Peyer's patch (tissue), 4 donors: ENCODE results near the gene CPEB4. TPM values are rescaled to one million over a fixed set of nuclear protein-coding genes. Genes with fewer than 3 reads are reported as not detected.

Experiments used
- DNase-seq, 3 donors: peaks; one replicate each; pipeline ENCODE4 v3.0.0-alpha.2; 2017 to 2019
- H3K27ac ChIP-seq, 4 donors: fragments of 200-600 bp; sonication (generic); one replicate each; pipeline ENCODE4 v1.5.1; 2016 to 2019
- H3K27me3 ChIP-seq, 2 donors: fragments of 200-600 bp; sonication (generic); one replicate each; pipeline ENCODE4 v1.5.1; 2019
- H3K36me3 ChIP-seq, 3 donors: fragments of 200-600 bp; sonication (generic); one replicate each; pipeline ENCODE4 v1.5.1; 2016 to 2019
- H3K4me1 ChIP-seq, 4 donors: fragments of 200-600 bp; sonication (generic); one replicate each; pipeline ENCODE4 v1.5.1; 2016 to 2019
- H3K4me3 ChIP-seq, 4 donors: fragments of 200-600 bp; sonication (generic); 1 replicate in 3 of 4; 2 replicates in 1 of 4; pipeline ENCODE4 v1.5.1; 2016 to 2019; ENCODE audit warnings: mild to moderate bottlenecking in 1 of 4
- H3K9me3 ChIP-seq, 4 donors: fragments of 200-600 bp; sonication (generic); one replicate each; pipeline ENCODE4 v1.5.1; 2016 to 2019; ENCODE audit warnings: mild to moderate bottlenecking in 1 of 4
- POLR2A ChIP-seq, 2 donors: fragments of 450-650 bp; IDR thresholded peaks; one replicate each; pipeline ENCODE4 v1.5.1; 2017; ENCODE audit warnings: antibody characterized with exemption in 2 of 2, mild to moderate bottlenecking in 2 of 2, moderate library complexity in 2 of 2
- total RNA-seq, 4 donors: library from RNA; depleted of rRNA; stranded (reverse); fragments of >200 nt; gene quantifications; one replicate each; pipeline ENCODE4 v1.1.0, GENCODE V29; 2016
- TF ChIP-seq, protein P1 (sequence below), 6 experiments: fragments of 450-650 bp in 4 of 6; fragments of 200-600 bp in 2 of 6; sonication (generic) in 1 of 6; IDR thresholded peaks; one replicate each; pipeline ENCODE4 v1.5.1; 2017 to 2019; ENCODE audit warnings: antibody characterized with exemption in 6 of 6, mild to moderate bottlenecking in 3 of 6, moderate library complexity in 1 of 6

CPEB4 gene
- total RNA-seq, 4 donors from 2014 or later = 29.7 to 67.0 (median 57.6) TPM

DNA sequence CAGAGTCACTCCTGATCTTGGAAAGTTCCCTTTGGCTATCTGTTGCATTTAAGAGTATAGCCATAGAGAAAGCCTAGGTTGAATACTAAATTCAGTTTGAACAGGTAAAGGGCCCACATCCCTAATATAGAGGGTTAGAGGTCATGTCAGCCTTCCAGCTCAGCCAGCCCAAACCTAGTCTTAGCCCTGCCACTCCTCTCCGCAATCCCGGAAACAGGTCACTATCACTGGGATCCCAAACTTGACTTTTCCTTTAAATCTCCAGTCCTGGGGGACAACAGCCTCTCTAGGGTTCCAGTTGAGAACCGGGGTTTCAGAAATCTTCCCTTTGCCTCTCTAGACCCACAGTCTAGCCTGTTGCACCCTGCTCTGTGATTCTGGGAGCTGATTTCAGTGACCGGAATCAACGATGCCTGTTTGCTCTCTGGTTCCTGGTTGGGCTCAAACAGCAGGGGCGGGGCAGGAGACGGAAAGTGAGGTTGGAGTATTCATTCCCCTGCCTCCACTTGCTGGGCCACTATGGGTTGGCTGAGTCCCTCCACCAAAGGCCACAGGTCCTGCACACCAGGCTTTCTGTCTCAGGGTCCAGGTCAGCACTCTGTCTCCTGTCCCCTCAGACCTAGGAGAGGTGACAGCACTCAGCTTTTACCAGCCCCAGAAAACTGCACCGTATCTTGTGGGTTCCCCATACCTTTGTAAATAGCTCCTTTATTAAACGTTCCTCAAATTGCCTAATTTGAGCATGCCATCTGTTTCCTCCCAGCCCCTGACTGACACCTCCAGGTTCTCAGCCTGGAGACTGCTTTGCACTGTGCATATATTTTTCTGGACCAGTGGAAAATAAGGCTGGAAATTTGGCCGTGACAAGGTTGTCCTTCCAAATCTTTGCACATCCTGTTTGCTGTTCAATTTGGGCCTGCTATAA lies 23.8 kb upstream of the CPEB4 start:
- H3K4me1 ChIP-seq = peaks cover 0 to 4% (median 0%) of the 10 kb centered on the region in 4 donors
- H3K27me3 ChIP-seq = no peaks in the 10 kb centered on the region
- no peak overlapping the region for H3K4me3 ChIP-seq
- TF ChIP-seq, protein P1, sequence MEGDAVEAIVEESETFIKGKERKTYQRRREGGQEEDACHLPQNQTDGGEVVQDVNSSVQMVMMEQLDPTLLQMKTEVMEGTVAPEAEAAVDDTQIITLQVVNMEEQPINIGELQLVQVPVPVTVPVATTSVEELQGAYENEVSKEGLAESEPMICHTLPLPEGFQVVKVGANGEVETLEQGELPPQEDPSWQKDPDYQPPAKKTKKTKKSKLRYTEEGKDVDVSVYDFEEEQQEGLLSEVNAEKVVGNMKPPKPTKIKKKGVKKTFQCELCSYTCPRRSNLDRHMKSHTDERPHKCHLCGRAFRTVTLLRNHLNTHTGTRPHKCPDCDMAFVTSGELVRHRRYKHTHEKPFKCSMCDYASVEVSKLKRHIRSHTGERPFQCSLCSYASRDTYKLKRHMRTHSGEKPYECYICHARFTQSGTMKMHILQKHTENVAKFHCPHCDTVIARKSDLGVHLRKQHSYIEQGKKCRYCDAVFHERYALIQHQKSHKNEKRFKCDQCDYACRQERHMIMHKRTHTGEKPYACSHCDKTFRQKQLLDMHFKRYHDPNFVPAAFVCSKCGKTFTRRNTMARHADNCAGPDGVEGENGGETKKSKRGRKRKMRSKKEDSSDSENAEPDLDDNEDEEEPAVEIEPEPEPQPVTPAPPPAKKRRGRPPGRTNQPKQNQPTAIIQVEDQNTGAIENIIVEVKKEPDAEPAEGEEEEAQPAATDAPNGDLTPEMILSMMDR (IDR thresholded peaks at IDR 0.05) = no peak
- no peak for TF ChIP-seq POLR2A (IDR thresholded peaks at IDR 0.05)
- H3K36me3 ChIP-seq = no peaks in the 10 kb centered on the region
- H3K9me3 ChIP-seq = no peaks in the 10 kb centered on the region
- DNase-seq = peak in 1 of 3 donors; percentile 59
- H3K27ac ChIP-seq = no peak overlapping the region

- peaks cover 0 to 4% (median 0%) of the 10 kb centered on the region in 4 donors for H3K4me1 ChIP-seq
- H3K4me3 ChIP-seq = no peak overlapping the region
- DNase-seq = no peak
- no peaks in the 10 kb centered on the region for H3K27me3 ChIP-seq
- no peaks in the 10 kb centered on the region for H3K36me3 ChIP-seq
- no peaks in the 10 kb centered on the region for H3K9me3 ChIP-seq
- H3K27ac ChIP-seq = no peak overlapping the region
- TF ChIP-seq, protein P1 (IDR thresholded peaks at IDR 0.05) = no peak
- no peak for TF ChIP-seq POLR2A (IDR thresholded peaks at IDR 0.05)
Measured at GRCh38 chr5:173866243-173866857, 21.8 kb upstream of the CPEB4 start.

- Histone ChIP-seq H3K27ac (no peak overlapping the region), H3K4me1 (peaks cover 0 to 4% (median 0%) of the 10 kb centered on the region in 4 donors), H3K9me3 (no peaks in the 10 kb centered on the region), H3K4me3 (no peak overlapping the region), H3K27me3 (no peaks in the 10 kb centered on the region), H3K36me3 (no peaks in the 10 kb centered on the region)
- TF ChIP-seq, protein P1 (IDR thresholded peaks at IDR 0.05) = no peak
- TF ChIP-seq POLR2A (IDR thresholded peaks at IDR 0.05) = no peak
- DNase-seq = no peak
Measured at GRCh38 chr5:173866858-173867679, 21.1 kb upstream of the CPEB4 start.

GRCh38 chr5:173868096-173868880 lies 19.9 kb upstream of the CPEB4 start:
- no peaks in the 10 kb centered on the region for H3K9me3 ChIP-seq
- TF ChIP-seq, protein P1 (IDR thresholded peaks at IDR 0.05) = no peak
- TF ChIP-seq POLR2A (IDR thresholded peaks at IDR 0.05) = no peak
- H3K4me3 ChIP-seq = no peak overlapping the region
- H3K4me1 ChIP-seq = peaks cover 0 to 4% (median 0%) of the 10 kb centered on the region in 4 donors
- no peak overlapping the region for H3K27ac ChIP-seq
- no peaks in the 10 kb centered on the region for H3K36me3 ChIP-seq
- no peaks in the 10 kb centered on the region for H3K27me3 ChIP-seq
- no peak for DNase-seq

- Histone ChIP-seq H3K27me3 (no peaks in the 10 kb centered on the region), H3K4me1 (peaks cover 0 to 2% (median 0%) of the 10 kb centered on the region in 4 donors), H3K36me3 (no peaks in the 10 kb centered on the region), H3K27ac (no peak overlapping the region), H3K4me3 (no peak overlapping the region), H3K9me3 (no peaks in the 10 kb centered on the region)
- DNase-seq = no peak
- TF ChIP-seq, protein P1 (IDR thresholded peaks at IDR 0.05) = no peak
- TF ChIP-seq POLR2A (IDR thresholded peaks at IDR 0.05) = no peak
Measured at GRCh38 chr5:173869316-173869715, 18.8 kb upstream of the CPEB4 start.
